Measurements from ENCODE around the gene DNLZ.

DNLZ gene

DNA sequence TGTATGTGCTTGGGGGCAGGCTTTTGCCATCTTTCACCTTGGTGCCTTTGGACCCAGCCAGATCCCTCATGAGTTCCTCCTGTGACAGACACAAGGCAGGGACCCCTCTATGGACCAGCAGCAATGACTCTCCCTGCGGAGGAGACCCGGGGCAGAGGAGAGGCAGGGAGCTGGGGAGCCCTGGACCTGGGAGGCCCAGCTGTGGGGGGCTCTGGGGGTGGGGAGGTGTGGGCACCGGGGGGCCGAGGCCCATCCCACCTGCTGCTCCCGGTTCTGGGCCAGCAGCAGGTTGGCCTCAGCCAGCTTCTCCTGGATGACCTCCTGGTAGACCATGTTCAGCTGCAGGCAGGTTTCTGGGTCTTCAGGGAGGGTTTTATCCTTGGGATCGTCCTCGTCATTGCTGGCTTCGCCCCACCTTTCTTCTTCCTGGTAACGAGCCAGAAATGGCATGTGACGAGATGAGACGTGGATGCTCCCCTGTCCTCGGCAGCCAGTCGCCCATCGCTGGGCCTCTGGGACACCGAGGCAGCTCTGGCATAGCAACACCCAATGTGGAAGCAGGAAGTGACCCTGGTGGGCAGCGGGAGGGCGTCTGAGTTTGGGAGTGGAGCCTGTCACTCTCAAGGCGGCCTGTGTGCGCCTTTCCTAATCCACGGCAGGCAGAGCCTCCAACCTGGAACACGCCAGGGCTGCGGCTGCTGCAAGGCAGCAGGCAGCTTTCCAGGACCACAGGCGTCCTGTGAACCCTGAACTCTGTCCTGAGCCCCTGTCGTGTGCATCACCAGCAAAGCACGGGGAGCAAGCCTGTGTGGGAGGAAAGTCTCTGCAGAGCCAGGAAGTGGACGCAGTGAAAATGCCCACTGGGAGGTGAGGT, 32.0 kb upstream of the DNLZ start:
- no peak for DNase-seq (ENCODE audit: low spot score)

GRCh38 chr9:136395020-136395340, 31.4 kb upstream of the DNLZ start:
- no peak for DNase-seq (ENCODE audit: low spot score)

DNA sequence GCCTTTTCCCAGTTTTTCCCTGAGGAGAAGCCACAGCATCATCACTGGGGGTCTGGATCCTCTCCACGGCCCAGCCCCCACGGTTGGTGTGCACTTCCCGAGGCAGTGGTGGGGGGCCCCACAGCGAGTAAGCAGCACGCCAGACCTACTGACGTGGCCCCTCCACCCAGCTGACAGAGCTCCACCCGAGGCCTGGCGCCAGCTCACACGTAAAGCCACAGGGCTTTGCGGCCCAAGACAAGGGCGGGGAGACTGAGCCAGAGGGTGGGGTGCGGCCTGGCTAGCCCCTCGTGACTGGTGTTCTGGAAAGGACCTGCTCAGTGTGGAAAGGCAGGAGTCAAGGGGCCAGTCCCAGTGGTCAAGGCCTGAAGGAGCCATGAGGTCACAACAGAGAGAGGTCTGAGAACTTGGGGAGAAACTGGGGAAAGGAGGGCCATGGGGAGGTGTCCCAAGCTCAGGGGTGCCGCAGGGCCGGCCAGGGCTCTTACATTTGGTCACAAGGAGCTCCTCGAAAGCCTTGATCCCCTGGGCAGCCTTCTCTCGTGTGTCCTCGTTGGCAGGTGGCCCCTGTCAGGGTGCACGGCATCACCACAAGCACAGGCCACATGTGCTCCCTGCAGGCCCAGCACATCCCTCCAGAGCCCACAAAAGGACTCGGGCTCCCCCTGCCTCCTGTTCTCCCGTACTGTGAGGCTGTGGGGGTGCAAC, 30.9 kb upstream of the DNLZ start:
- DNase-seq (ENCODE audit: low spot score), result no peak

DNA sequence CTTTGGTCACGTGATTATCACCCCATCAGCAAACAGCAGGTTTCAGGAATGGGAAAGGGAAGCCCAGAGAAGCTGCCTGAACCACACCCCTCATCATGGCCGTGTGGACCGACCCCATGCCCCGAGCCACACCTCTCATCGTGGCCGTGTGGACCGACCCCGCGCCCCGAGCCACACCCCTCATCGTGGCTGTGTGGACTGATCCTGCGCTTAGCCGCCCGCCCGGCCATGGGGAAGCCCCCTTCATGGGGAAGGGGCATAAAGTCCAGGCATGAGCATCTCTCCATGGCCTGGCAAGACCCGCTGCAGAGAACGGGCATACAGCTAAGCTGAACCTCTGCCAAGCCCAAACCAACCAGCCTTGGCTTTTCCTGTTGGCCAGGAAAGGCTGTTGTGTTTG, 30.0 kb upstream of the DNLZ start:
- no peak for DNase-seq (ENCODE audit: low spot score)

- no peak for DNase-seq (ENCODE audit: low spot score)
These were observed 29.2 kb upstream of the DNLZ start for GRCh38 chr9:136392538-136393449.

DNA sequence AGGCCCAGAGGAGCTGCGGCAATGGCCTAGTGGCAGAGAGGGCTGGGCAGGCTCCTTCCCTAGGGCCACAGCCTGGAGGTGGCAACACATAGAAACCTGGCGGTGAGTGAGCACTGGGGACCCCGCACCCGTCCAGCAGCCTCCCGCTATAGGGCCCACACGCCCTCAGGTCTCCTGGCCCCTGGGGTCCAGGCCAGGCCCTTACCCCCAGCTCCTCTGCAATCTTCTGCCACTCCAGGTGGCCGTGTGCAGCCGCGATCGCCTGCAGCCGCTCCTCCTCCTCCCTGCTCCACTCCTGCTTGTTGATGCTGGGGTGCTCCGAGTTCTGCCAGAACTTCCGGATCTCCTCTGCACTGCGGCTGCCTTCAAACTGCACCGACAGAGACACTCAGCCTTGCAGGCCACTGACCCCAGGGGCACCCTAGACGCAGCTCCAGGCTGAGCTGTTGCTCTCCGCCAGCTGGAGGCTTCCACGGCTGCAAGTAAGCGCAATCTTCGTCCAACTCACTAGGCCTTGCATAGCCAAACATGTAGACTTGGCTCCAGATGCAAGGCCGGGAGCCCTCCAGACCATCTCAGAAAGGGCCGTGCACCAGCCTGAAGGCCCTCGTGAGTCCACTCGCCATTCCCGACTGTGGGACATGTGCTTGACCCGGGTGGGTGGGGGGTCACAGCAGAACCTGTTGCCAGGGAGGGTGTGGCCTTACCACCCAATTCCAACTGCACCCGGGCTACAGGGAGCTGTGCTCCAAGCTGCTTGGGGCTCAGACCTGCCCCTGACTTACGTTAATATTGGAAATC, 28.4 kb upstream of the DNLZ start:
- DNase-seq (ENCODE audit: low spot score), result no peak

DNA sequence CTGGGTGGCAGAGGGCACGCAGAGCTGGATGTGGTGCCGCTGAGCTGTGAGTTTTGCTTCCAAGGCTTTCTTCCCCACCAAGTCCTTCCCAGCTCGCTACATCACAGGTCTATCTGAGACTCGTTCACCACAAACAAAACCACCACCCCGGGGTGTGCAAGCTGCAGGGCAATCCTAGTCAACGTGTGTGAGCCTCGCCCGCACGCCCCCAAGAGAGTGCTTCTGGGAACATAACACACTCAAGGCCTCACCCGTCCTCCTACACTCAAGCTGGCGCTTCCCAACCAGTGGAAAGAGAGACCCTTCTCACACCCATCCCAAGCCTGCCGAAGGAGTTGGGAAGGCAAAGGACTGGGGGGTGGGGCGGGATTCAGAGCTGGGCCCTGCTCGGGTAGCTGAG, 25.9 kb upstream of the DNLZ start:
- DNase-seq (ENCODE audit: low spot score), result no peak

GRCh38 chr9:136387217-136387616, 23.7 kb upstream of the DNLZ start:
- DNase-seq (ENCODE audit: low spot score), result no peak

- DNase-seq (ENCODE audit: low spot score), result no peak
These were observed 22.5 kb upstream of the DNLZ start for GRCh38 chr9:136386018-136386417.

- DNase-seq (ENCODE audit: low spot score), result no peak
These were observed 21.5 kb upstream of the DNLZ start for GRCh38 chr9:136385015-136385414.

- DNase-seq (ENCODE audit: low spot score), result no peak
These were observed 19.9 kb upstream of the DNLZ start for GRCh38 chr9:136383436-136383835.

- no peak for DNase-seq (ENCODE audit: low spot score)
These were observed 18.5 kb upstream of the DNLZ start for GRCh38 chr9:136381966-136382513.

- DNase-seq (ENCODE audit: low spot score), result no peak
These were observed 17.8 kb upstream of the DNLZ start for GRCh38 chr9:136381311-136381710.

DNA sequence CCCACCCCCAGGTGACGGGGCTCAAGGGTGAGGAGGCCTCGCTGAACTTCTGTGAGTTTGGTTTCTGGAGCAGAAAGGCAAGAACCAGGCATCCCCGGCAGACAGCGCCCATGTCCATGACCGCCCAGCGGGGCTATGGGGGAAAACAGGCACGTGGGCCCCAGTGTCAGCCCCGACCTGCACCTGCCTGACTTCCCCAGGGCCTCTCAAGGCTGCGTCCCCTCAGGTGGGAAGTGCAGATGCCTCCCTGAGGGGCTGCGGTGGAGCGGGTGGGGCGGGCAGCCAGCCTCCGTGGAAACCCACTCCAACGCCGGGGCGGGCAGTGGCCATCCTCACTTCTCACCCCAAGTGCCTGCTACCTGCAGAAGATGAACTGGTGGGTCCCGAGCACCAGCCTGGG, 16.8 kb upstream of the DNLZ start:
- DNase-seq (ENCODE audit: low spot score), result no peak

DNA sequence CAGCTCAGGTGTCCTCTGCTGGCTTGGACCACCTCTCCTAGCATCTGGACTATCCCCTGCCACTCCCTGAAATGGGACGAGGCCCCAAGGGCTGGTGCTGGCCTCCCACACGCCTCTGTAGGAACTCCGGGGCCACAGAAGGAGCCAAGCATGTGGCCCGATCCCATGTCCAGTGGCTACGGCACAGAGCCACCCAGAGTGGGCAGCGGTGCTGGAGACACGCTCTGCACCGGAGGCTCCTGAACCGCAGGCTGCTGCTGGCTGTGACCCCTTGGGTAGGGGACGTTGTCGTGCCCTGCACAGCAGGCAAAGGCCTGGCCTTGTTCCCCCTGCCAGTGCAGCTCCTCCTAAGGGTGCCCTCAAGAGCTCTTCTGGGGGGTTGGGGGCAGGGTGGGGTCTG, 16.3 kb upstream of the DNLZ start:
- DNase-seq (ENCODE audit: low spot score), result no peak

DNA sequence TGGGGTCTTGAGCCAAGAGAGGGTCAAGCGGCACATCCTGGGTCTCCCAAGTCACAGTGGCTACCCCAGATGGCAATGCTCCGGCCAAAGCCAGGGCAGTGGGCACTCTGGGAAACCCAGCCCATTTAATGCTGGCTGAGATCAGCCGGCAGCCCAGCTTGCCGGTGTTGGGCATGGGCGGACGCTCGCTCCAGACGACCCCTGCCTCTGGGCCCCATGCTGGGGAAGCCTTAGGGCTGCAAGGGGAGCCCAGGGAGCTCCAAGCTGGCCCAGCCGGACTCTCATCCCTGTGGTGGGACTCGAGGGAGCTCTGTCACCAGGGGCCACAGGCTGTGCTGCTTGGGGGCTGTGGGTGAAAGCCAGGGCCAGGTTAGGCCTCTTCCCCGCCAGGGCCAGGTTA, 15.9 kb upstream of the DNLZ start:
- no peak for DNase-seq (ENCODE audit: low spot score)

- no peak for DNase-seq (ENCODE audit: low spot score)
These were observed 15.4 kb upstream of the DNLZ start for GRCh38 chr9:136379003-136379287.

DNA sequence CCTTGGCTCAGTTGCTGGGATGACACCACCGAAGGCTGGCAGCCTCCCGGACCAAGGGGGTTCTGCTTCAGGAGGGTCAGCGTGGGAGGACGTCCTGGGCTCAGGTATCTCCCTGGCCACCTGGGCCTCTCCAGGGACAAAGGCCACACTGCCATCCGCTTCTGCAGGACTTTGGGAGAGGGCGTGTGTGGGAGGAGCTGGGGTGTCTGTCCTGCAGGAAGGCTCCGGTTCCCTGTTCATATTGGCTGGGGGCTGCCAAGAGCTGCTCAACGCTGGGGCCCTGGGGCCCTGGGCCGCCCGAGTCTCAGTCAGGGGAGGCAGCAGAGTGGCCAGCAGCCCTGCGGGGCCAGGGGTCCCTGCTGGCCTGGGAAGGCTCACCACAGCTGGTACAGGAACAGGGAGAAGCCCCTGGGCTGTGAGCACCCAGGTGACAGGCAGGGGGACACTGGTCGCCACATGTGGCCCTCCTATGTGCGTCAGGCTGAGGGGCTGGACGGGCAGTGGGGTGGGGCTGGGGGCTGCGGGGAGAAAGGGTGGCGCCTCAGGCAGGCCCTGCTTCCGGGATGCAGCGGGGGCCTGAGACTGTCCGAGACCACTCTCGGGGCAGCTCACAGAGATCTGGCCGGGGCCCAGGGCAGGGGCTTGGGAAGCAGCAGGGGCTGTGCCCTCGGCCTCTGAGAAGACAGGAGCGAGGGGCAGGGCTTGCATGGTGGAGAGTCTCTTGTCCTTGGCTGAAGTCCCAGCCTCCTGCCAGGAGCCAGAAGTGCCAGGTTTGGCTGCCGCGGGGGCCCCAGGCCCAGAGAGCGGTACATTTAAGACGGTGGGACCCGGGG, 14.8 kb upstream of the DNLZ start:
- DNase-seq (ENCODE audit: low spot score), result no peak

GRCh38 chr9:136377341-136378169, 14.0 kb upstream of the DNLZ start:
- no peak for DNase-seq (ENCODE audit: low spot score)

DNA sequence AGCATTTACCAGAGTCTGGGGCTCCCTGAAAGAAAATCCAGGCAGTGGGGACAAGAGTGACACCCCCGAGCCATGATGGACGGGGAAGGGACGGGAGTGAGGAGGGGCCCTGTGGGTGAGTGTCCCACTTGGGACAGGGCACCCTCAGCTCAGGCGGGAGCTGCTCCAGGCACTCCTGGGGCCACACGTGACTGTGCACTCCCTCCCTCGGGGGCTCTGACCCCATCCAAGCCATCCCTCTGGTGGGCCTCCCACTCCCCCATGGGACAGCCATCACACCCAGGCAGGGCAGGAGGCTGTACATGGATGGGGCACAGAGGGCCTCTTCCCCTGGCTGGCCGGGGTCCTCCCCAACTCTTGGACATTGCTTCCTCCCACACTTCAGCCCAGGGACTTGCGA, 12.9 kb upstream of the DNLZ start:
- DNase-seq (ENCODE audit: low spot score), result no peak

All from kidney tubule cell (primary cell).